Measurements from ENCODE around the gene ANO10.
"Not testable (repeated sequence)": the region's sequence is repeated elsewhere in the genome, so short reads cannot be mapped to it uniquely, and the experiment has no call there.

Gene ANO10

DNA sequence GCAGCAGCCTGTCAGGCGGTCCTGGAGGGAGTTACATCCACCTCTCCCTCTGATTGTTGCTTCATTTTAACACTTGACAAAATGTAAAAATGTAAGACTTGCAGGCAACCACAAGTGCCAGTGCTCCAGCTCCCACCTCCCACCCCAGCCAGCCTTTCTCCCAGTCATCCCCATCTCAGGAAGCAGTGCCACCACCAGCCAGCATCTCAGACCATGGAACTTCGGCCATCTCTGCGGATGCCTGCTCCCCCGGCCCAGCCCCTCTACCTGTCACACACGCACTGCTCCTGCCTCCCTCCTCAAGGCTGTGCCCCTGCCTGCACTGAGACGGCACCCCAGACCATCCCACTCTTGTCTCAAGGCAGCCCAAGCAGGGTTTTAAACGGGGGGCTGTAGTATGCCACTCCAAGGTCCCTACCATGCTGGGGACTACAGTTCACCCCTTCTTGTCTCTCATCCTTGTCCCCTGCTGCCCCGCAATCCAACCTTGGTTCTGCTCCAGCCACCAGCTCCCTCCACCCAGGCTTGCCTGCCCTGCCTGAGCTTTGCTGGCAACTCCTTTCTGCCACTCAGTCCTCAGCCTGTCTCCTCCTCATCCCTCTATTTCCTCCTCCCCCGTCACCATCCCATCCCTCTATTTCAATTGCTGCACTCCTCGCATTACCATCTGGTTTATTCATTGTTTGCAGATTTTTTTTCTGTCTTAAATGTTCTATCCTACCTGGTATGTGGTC is 249.6 kb downstream of the ANO10 start:
- DNase-seq (ENCODE audit: low spot score) = no peak

DNA sequence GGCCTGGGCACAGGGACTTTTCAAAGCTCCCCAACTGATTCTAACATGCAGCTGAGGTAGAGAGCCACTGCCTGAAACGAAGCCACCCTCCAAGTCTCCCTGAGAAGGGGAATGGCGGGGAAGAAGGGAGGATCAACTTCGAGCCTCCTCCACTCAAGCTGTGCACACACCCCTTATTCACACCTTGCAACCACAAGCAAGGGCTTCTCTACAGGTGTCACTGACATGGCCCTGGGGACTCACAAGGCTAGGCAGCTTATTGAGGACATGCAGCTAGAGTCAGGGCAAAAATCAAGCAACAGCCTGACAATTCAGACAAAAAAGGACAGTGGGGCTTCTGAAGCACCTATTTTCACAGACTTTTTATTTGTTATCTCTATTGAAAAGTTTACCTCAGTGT is 250.3 kb downstream of the ANO10 start:
- no peak for DNase-seq (ENCODE audit: low spot score)

DNA sequence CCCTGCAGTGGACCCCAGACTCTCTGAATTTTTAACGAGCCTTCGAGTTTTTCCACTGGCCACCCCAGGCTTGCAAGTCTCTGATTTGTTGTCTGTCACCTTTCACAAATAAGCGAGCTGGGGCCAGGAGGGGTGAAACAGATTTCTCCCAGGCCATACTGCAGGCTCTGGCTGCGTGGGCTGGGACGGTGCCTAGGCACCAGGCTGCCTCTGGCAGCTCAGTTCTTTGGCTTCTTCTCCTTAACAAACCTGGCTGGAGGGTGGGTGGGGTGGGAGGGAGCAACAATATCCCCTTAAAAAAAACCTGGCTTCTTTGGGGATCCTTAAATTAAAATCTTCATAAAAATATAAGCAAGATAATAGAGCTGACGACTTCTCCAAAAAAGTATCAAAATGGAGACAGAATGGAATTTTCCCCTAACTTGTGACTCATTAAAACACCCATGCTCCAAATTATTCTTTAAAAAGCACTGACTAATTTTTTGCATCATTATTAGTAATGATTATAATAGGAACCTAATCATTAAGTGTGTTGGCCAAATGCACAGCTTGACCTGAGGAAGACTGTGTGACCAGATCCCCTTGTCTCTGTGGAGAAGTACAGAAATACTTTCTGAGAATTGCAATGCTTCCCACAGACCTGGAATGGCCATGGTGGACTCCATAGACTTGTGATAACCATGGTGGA is 251.4 kb downstream of the ANO10 start:
- no peak for DNase-seq (ENCODE audit: low spot score)

DNA sequence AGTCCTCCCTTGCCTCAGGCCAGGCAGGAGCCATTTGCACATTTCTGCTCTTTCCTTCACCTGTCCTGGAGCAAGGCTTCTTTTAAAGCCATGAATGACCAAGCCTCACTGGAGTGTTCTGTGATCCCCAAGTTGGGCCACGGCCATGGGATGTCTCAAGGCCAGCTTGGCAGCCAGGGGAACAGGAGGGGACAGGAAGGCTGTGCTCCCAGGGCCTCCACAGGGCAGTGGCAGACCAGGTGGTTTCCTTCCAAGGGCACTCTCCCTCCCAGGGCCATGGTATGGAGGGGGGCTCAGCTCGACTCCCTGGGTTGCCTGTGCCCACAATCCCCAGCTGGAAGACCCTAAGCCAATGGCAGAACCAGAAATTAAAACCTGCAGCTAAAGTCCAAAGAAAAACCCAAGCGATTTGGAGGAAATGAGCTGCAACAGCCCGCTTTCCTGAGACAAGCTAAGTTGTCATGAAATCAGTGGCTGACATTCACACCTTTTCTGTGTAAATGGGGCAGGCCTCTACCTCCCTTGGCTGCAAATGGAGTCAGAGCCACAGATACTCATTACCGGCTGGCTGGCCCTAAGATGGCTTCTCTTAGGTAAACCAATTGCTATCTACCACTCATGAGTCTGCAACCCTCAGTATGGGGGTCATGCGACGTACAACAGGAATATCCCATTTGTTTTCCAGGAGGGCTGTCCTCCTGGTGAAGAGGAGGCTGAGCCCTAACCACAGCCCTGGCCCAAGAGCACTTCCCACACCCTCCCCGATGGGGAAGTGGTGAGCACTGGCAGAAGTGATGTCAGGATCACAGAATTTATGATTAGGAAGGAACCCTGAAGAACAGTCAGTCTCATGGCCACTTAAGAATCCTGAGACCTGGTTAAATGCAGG is 252.2 kb downstream of the ANO10 start:
- no peak for DNase-seq (ENCODE audit: low spot score)

DNA sequence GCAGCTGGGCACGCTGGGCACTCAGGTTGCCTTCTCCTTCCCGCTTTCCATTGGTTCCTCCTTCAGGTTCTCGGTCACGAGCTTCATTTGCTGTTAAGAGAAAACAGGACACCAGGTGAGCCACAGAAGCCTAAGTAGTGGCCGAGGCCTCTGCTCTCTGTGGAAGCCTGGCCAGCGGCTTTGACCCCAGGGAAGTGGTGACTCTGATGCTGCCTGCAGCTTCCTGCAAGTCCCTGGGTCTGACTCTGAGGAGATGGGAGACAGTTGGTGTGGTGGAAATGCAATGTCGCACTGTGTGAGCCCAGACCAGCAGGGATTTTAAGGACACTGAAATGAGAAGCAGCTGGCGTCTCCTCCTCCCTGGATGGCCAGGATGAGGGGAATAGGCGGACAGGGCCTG is 254.9 kb downstream of the ANO10 start:
- no peak for DNase-seq (ENCODE audit: low spot score)

DNA sequence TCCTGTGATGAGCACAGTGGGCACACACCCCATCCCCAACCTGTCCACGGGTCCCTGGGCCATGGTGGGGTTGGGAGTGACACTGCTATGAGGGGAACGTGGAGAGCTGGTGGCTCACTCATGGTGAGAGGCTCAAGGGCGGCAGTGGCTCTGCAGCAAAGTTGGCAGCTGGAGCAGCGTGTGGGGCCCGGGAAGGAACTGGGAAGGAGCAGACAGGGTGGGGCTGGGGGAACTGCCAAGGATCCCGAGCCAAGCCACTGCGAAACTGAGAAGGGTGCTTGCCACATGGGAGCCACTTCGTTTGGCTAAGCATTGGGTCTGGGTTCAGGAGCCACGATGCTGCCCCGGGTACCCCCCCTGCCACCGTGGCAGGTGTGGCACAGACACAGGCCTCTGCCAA is 255.3 kb downstream of the ANO10 start:
- DNase-seq (ENCODE audit: low spot score) = no peak

DNA sequence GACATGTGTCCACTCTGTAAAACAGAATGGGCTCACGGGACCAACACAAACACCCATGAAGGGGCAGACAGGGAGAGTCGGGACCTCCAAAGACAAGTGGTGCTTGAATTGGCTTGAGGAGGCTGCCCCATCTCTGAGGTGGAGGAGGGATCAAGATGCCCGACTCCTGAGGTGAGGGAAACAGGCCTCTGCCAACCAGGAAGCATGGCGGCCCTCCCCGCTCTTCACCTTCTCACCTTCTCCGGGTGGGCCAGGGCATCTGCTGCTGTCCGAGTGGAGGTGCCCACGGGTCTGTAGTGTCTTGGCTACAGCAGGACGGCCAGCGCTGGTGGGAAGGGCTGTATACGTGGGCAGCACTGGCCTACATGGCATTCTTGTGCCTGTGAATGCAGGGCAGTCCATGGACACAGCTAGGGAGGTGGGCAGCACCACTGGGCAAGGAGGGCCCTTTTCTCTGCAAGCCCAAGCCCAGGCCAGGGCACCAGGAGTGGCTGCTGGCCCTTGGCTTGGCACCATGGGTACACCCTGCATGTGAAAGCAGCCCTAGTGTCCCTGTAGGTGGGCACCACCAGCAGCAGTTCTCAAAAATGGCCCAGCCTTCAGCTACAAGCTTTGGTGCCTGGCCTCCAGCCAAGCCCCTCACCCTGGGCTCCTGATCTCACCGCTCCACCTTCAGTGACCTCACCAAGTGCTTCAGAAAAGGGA is 256.1 kb downstream of the ANO10 start:
- DNase-seq (ENCODE audit: low spot score) = no peak

DNA sequence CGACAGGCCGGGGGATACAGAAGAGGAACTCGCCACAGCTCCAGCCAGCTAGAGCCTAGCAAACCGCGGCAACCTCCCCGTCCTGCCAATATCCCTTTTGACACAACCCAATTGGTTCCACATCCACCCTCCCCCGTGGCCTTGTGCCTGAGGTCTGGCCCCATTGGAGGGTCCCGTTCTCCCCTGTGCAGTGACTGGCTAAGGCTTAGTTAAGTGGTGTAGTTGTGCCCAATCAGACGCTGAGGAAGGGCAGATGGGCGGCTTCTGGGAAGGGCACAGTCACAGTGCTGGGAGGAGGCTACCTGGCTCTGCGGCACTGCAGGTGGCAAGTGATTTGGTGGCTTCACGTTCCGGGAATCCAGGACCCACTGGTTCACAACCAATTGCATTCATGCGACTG is 256.9 kb downstream of the ANO10 start:
- DNase-seq (ENCODE audit: low spot score) = no peak

DNA sequence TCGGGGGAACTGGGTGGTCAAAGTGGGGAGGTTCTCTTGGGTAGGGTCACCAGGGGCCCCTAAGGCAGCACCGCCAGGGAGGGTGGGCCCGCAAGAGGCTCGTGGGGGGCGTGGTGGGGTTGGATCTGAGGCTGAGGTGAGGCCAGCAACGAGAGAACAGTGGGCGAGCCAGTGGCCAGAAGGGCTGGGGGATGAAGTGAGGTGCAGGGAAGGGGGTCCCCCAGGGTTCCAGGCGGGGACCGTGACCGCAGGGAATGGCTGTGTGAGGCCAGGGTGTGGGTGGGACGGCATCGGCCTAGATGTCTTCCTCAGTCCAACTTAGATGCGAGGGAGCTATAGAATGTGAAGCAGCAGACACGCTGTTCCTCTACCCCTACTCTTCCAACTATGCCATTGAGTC is 257.3 kb downstream of the ANO10 start:
- no peak for DNase-seq (ENCODE audit: low spot score)

DNA sequence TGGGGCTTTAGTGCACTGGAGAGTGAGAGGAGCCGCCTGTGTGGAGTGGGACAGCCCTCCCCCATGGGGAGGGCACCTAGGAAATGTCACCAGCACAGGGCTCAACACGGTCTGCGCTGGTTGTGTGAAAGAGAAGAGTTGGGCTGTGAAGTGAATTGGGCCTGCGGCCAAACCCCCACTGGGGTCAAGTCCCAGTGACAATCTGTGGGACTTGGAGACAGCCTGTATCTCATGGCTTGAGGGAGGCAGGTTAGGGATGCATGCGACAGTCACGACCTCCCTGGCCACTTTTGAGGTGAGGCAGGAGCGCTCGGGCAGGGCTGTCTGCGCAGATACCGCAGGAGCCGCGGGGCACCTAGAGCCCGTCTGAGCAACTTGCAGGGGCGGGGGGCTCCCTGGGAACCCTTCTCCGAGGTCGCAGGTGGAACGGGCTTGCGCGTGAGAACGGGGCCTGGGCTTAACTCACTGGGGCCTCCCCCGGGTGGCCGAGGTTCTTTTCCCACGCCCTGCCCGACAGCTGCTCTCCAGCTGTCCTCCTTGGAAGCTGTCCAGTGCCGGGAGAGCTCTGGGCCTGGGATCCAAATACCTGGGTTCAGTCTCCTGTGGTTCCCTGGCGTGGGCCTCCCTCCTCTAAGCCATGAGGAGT is 258.1 kb downstream of the ANO10 start:
- DNase-seq (ENCODE audit: low spot score) = no peak

DNA sequence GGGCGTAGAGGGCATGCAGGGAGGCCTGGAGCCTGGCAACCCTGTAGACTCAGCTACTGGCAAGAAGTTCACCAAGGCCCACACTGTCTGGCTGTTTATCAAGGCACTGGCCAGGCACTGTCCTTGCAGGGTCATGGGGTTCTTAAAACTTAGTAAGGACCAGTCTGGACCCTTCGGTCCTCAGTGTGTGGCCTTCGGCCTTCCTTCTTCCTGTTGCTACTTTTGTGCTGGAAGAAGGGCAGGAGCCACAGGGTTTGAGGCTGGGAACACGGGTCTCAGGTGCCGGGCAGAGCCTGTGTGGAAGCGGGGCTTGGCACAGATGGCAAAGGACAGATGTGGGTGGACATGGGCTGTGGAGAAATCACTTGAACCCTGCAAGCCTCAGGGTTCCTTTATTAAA is 258.9 kb downstream of the ANO10 start:
- no peak for DNase-seq (ENCODE audit: low spot score)

DNA sequence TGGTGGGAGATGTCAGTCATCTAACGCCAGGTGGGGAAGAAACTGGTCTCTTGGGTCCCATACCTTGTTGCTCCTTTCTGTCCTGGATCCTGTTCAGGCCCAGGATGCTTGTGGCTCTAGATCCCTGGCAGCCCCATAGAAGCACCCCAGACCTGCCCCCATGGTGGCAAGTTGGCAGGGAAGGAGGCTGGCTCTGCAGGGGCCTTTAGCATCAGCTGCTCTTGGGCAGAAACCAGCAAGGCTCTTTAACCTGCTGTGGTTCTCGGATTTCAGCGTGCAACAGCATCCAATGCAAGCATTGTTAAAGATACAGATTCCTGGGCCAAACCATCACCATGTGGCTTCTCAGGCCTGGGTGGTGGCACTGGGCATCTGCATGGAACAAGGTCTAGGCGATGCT is 259.6 kb downstream of the ANO10 start:
- DNase-seq (ENCODE audit: low spot score) = no peak

DNA sequence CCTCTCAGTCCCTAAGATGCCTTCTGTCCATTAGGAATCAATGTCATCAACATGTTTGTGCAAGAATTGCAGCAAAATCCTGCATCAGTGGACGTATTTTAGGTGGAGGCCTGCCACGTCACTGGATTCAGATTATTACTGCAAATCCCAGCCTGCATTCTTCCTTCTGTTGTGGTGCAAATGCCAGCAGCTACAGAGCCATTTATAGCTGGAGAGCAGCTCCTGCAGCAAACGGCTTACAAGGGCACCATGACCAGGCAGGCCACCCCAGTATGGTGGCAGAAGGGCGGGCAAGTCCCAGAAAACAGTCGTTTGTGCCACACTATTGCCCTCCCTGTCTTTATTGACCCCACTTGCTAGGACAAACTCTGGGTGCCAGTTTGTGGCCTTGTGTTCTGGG is 260.7 kb downstream of the ANO10 start:
- DNase-seq (ENCODE audit: low spot score) = no peak

DNA sequence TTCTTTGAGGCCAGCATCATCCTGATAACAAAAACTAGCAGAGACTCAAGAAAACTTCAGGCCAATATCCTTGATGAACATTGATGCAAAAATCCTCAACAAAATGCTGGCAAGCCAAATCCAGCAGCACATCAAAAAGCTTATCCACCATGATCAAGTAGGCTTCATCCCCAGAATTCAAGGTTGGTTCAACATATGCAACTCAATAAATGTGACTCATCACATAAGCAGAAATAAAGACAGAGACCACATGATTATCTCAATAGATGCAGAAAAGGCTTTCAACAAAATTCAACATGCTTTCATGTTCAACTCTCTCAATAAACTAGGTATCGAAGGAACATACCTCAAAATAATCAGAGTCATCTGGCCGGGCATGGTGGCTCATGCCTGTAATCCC is 265.8 kb downstream of the ANO10 start:
- DNase-seq (ENCODE audit: low spot score) = not testable (repeated sequence)

DNA sequence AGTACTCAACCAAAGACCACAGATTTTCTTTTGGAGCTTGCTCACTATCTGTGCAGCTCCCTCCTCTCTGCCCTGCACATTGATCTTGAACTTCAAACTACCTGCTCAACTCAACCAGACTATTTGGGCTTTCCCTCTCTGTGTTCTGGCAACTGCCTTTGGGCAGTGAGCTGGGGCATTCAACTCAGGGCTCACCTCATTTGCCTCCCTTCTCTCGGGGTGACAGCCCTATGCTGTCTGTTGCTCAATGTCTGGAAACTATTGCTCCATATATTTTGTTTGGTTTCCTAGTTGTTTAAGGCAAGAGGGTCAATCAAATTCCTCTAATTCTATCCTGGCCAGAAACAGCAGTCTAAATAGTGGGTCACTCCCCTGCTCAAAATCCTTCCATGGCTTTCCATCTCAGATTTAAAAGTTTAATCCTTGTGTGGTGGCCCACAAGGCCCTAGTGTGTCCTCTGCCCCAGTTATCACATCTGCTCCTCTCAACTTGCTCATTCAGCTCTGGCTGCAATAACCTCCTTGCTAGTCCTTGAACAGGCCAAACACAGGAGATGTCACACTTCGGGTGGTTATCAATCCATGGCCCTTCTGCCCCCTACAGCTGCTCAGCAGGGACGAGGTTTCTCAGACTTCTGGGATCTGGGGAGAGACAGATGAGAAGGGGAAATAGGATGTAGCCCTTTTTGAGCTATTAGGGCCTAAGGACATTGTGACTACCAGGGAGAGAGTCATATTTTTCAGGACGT is 267.7 kb downstream of the ANO10 start:
- no peak for DNase-seq (ENCODE audit: low spot score)

DNA sequence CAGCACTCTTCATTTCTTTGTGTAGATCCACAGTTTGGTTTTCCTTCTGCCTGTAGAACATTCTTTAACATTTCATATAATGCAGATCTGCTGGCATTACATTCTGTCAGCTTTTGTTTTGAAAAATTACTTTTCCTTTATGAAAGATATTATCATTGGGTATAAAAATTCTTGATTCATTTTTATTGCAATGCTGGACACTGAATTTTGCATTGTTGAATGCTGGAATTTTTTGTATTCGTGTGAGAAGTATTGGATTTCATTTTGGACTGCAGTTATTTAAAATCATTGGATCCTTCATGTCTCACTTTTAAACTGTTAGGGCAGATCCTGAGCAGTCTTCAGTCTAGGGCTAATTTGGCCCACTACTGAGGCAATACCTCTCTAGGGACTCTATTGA is 268.4 kb downstream of the ANO10 start:
- no peak for DNase-seq (ENCODE audit: low spot score)

DNA sequence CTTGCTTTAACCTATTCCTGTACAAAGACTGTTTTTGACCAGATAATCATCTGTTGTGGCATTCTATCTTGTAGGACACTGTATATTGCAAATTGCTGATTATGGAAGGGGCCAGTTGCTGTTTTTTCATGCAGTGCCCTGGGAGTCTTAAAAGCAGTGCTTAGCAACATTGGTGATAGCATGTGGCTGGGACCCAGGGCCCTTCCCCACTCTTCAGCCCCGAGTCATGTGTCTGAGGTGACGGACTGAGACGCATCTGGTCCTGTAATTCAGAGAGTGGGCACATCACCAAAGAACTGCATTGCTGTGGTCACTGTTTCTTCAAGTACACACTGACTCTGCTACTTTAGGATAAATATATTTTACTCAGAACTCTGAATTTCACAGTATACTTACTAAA is 272.1 kb downstream of the ANO10 start:
- DNase-seq (ENCODE audit: low spot score) = no peak

DNA sequence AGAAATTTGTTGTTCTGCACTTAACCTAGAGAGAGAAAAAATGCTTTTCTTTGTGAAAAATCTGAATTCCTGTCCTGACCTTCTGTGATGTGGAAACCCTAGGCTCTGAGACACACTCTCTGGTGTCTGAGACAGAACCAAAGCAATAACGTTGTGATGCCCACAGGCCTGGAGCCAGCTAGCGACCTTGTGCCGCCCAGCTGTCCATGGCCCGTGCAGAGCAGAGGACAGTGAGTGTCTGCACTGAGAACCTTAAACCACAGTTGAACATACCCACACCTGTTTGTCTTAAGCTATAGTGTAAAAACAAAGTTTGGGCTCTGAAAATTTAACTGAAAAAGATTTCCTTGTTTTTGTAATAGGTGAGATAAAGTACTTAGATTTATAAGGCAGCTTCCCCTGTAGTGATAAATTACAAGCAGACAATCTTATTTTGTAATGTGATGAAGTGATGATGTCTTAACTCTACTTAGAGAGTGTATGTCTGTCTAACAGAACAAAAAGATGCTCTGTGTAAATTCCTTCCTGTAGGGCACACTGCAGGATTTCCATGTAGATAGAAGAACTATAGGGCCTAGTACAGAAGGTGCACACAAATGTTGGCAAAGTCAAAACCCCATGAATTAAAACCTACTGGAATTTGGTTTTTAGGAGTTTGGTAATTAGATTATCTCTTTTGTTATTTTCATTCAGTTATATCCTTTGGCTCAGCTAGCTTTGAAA is 272.8 kb downstream of the ANO10 start:
- no peak for DNase-seq (ENCODE audit: low spot score)

DNA sequence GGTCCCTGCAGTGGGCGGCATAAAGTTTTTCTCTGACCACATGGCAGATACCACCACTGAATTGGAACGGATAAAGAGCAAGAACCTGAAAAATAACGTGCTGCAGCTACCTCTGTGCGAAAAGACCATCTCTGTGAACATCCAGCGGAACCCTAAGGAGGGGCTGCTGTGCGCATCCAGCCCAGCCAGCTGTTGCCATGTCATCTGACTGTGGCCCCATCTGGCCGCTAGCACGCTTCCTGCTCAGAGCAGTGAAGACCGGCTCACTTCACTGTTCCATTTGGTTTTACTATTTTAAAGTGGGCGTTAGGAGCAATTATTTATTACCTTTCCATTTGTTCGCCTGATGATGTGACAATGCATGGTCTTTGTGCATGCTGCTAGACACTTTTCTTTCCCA is 273.5 kb downstream of the ANO10 start:
- no peak for DNase-seq (ENCODE audit: low spot score)

DNA sequence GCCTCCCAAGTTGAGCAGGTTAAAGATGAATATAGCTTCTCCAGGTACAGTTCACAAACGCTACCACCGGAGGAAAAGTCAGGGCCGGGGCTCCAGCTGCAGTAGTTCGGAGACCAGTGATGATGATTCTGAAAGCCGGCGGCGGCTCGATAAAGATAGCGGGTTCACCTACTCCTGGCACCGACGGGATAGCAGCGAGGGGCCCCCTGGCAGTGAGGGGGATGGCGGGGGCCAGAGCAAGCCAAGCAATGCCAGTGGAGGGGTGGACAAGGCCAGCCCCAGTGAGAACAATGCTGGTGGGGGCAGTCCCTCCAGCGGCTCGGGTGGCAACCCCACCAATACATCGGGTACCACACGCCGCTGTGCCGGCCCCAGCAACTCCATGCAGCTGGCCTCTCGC is 274.0 kb downstream of the ANO10 start:
- DNase-seq (ENCODE audit: low spot score) = no peak
